ENCODE measurements around the gene TOMM5.

The TOMM5 gene

GRCh38 chr9:37561682-37562081 lies 30.7 kb downstream of the TOMM5 start:
- no peak for DNase-seq

DNA sequence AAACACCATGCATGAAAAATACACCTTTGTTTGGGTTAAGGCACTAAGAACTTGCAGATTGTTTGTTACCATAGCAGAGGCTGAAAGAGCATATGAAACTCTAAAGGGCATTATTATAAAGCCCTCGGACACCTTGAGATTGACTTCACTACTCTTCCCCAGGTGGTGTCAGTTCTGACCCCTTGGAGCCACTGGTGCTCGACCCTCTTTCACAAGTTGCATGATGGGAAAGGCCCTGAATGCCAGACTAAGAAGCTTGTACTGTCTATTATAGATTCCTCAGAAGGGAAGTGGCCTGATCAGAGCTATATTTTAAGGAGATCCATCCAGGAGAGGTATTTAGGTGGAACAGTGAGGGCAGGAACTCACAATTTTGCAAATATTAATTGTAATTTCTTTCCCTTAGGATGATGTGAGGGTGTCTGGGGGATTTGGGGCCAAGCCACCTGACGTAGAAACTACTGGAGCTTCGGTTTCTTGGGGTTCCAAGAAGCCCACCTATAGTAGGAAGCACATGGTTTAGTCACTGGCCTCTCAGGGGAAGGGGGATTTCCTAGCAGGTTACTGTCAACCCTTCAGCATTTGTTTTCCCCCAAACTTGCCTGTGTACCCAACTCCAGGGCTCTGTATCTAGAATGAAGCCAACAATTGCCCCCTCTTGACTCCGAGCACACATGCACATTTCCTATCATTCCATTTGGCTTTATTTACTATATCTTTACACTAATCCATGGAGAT lies 32.4 kb downstream of the TOMM5 start:
- no peak for DNase-seq

GRCh38 chr9:37559125-37559524 lies 33.3 kb downstream of the TOMM5 start:
- no peak for DNase-seq

- peak; percentile 57 for DNase-seq
Measured at GRCh38 chr9:37555786-37556185, 36.6 kb downstream of the TOMM5 start.

DNA sequence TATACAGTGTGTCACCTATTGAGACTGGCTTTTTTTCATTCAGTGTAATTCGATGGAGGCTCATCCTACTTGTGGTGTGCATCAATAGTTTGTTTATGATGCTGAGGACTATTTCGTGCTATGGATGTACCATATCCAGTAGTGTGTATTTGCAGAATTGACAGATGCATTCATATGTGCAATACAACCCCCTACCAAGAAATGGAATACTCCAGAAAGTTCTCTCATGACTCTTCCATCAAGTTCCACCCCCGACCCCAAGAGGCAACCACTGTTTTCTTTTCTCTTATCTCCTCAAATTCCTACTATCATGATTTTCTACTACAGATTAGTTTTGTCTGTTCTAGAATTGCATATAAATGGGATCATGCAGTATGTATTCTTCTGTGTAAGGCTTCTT lies 38.1 kb downstream of the TOMM5 start:
- DNase-seq = no peak

GRCh38 chr9:37551888-37552287 lies 40.5 kb downstream of the TOMM5 start:
- DNase-seq = no peak

- no peak for DNase-seq
Measured at GRCh38 chr9:37551468-37551867, 40.9 kb downstream of the TOMM5 start.

GRCh38 chr9:37550781-37551180 lies 41.6 kb downstream of the TOMM5 start:
- DNase-seq = peak; percentile 57

- no peak for DNase-seq
Measured at GRCh38 chr9:37549527-37549926, 42.9 kb downstream of the TOMM5 start.

- no peak for DNase-seq
Measured at GRCh38 chr9:37547328-37547878, 45.0 kb downstream of the TOMM5 start.

GRCh38 chr9:37543468-37543867 lies 48.9 kb downstream of the TOMM5 start:
- no peak for DNase-seq

DNA sequence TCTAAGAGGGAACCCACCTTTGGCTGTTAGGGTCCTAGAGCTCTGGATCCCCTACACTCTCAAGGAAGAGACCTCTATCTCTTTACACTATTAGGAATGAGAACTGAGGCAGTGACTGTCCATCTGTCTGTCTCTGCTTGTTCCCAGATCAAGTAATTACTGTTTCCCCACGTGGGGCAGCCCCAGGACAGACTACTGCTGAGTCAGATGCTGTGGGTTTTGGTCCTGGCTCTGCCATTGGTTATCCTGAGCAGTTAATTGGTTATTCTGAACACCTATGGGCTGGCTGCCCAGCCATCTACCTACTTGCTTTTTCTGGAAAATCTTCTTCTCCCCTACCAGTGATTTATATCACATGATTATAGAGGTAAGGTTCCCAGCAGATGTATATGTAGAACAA lies 49.5 kb downstream of the TOMM5 start:
- no peak for DNase-seq

DNA sequence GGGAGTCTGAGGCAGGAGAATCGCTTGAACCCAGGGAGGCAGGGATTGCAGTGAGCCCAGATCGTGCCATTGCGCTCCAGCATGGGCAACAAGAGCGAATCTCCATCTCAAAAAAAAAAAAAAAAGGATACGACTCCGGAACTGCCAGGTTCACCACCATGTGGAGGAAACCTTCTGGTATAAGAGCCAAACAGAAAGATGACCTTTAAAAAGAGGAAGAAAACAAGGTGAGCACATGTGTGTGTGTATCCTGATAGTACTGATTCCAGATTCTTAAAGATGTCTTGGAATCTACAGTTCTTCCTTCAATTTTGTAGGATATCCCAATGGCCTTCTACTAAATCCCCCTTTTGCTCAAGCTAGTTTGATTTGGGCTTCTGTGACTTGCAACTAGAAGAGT lies 49.9 kb downstream of the TOMM5 start:
- no peak for DNase-seq

DNA sequence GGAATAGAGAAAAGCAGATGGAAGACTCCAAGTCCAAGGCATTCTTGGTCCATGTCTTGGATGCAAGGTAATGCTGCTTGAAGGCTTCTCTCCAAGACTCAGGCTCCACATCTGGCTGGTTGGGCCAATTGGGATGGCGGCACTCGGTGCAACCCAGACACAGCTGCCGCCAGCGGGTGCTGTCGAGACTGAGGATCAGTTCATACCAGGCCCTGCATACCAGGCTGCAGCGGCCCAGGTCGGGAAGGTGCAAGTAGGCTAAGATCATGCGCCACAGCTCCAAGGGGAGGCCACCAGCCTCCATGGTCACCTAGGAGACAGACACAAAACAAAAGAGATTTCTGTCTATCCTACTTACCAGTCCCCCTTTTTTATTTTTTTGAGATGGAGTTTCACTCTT lies 50.9 kb downstream of the TOMM5 start:
- DNase-seq = no peak

DNA sequence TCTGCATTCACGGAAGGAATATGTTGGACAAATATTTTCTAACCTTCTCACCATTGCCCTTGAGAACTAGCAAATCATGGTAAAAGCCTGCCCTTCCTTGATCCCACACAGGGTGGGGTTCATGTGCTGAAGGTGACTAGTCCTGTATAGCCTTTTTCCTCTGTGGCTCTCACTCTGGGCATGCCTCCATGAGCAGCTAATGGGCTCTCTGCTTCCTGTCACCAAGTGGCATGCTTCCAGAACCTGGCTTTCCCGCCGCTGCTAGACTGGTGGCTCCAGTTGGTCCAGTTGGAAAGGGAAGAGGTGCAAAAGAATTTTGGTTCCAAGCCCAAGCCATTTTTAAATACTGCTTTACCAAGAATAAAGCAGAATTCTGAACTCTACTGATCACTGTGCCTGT lies 51.8 kb downstream of the TOMM5 start:
- DNase-seq = no peak

GRCh38 chr9:37539634-37540033 lies 52.8 kb downstream of the TOMM5 start:
- DNase-seq = no peak
